Prostate gland (tissue), 2 donors: ENCODE data around the gene ZNF276. TPM values are rescaled to one million over a fixed set of nuclear protein-coding genes. Genes with fewer than 3 reads are reported as not detected.
"Not testable (repeated sequence)": the region's sequence is repeated elsewhere in the genome, so short reads cannot be mapped to it uniquely, and the experiment has no call there.

Source experiments
- DNase-seq: peaks from one replicate; pipeline ENCODE4 v3.0.0-alpha.2; 2019; ENCODE audit warnings: low spot score
- H3K27ac ChIP-seq, 2 donors: fragments of 200-600 bp; sonication (generic); 2 replicates each; pipeline ENCODE4 v1.5.1; 2017 to 2019
- H3K27me3 ChIP-seq: fragments of 200-600 bp; sonication (generic); replicated peaks from 2 replicates; pipeline ENCODE4 v1.5.1; 2019; ENCODE audit not compliant: insufficient read depth
- H3K36me3 ChIP-seq, 2 donors: fragments of 200-600 bp; sonication (generic); 1 replicate in 1 of 2; 2 replicates in 1 of 2; pipeline versions ENCODE4 v1.5.1 to v1.8.1; 2017 to 2019
- H3K4me1 ChIP-seq: fragments of 200-600 bp; sonication (generic); replicated peaks from 2 replicates; pipeline ENCODE4 v1.5.1; 2019
- H3K4me3 ChIP-seq, 2 donors: fragments of 200-600 bp; sonication (generic); 2 replicates each; pipeline ENCODE4 v1.5.1; 2017 to 2019
- H3K9me3 ChIP-seq: fragments of 200-600 bp; sonication (generic); 2 replicates; pipeline ENCODE4 v1.5.1; 2017
- CTCF ChIP-seq, 4 experiments: fragments of 200-600 bp in 2 of 4; fragments of 450-650 bp in 2 of 4; sonication (generic) in 2 of 4; IDR thresholded peaks; 1 replicate in 3 of 4; 2 replicates in 1 of 4; pipeline ENCODE4 v1.5.1; 2016 to 2019; ENCODE audit warnings: antibody characterized with exemption in 4 of 4, mild to moderate bottlenecking in 2 of 4, moderate library complexity in 2 of 4
- POLR2A ChIP-seq: fragments of 450-650 bp; IDR thresholded peaks from one replicate; pipeline ENCODE4 v1.6.1; 2016; ENCODE audit warnings: antibody characterized with exemption, mild to moderate bottlenecking
- POLR2AphosphoS5 ChIP-seq: sonication (generic); formaldehyde crosslinking; IDR thresholded peaks from one replicate; pipeline ENCODE4 v1.6.1; 2017; ENCODE audit warnings: antibody characterized with exemption
- WGBS: methylation state at CpG from one replicate; pipeline ENCODE4 v1.1.5; 2018; 5-methylcytosine and 5-hydroxymethylcytosine counted together
- intact Hi-C: fragments of 100-400 bp; cut with DNase I; formaldehyde crosslinking; loops from one replicate; pipeline ENCODE4 v1.14.2; 2022
- total RNA-seq, 2 donors: library from RNA; depleted of rRNA; stranded (reverse); fragments of >200 nt; gene quantifications; one replicate each; pipeline ENCODE4 v1.1.0, GENCODE V29; 2016

ZNF276 gene
- total RNA-seq, 2 donors from 2014 or later: 18.4 to 46.1 TPM

GRCh38 chr16:89696670-89697128 lies 24.6 kb upstream of the ZNF276 start:
- H3K9me3 ChIP-seq: no peaks in the 10 kb centered on the region
- no peak for DNase-seq
- no peak overlapping the region for H3K4me3 ChIP-seq
- intact Hi-C loops: no loop called here
- 81% methylated on average over 15 of the region's 18 CpGs for WGBS
- peaks cover 3% of the 10 kb centered on the region for H3K4me1 ChIP-seq
- H3K27ac ChIP-seq: no peak overlapping the region
- H3K36me3 ChIP-seq: peaks cover 0 to 5% of the 10 kb centered on the region in 2 donors
- no peaks in the 10 kb centered on the region for H3K27me3 ChIP-seq
- no peak for TF ChIP-seq POLR2AphosphoS5
- TF ChIP-seq CTCF (IDR thresholded peaks at IDR 0.05): no peak
- no peak for TF ChIP-seq POLR2A

GRCh38 chr16:89697161-89697615 lies 24.1 kb upstream of the ZNF276 start:
- no peak for TF ChIP-seq POLR2A
- DNase-seq: no peak
- 85% methylated on average over 19 of the region's 19 CpGs for WGBS

GRCh38 chr16:89697616-89698331 lies 23.6 kb upstream of the ZNF276 start:
- Histone ChIP-seq H3K4me1 (peaks cover 6% of the 10 kb centered on the region), H3K9me3 (no peaks in the 10 kb centered on the region), H3K27ac (no peak overlapping the region), H3K4me3 (no peak overlapping the region), H3K27me3 (no peaks in the 10 kb centered on the region), H3K36me3 (peaks cover 0 to 5% of the 10 kb centered on the region in 2 donors)
- TF ChIP-seq POLR2A (no peak), CTCF (IDR thresholded peaks at IDR 0.05) (no peak)
- DNase-seq: no peak
- intact Hi-C loops: no loop called here
- WGBS: 91% methylated on average over 16 of the region's 32 CpGs

More at GRCh38 chr16:89697161-89697615, 24.1 kb upstream of the ZNF276 start:
- no peaks in the 10 kb centered on the region for H3K9me3 ChIP-seq
- peaks cover 0 to 5% of the 10 kb centered on the region in 2 donors for H3K36me3 ChIP-seq
- no peak overlapping the region for H3K27ac ChIP-seq
- peaks cover 3% of the 10 kb centered on the region for H3K4me1 ChIP-seq
- intact Hi-C loops: no loop called here
- H3K27me3 ChIP-seq: no peaks in the 10 kb centered on the region
- H3K4me3 ChIP-seq: no peak overlapping the region

- H3K27ac ChIP-seq, DNase-seq, H3K4me3 ChIP-seq, H3K36me3 ChIP-seq, H3K9me3 ChIP-seq, H3K4me1 ChIP-seq, intact Hi-C loops, H3K27me3 ChIP-seq: not testable (repeated sequence)
- WGBS: 94% methylated on average over 14 of the region's 14 CpGs
Measured at GRCh38 chr16:89698717-89699116, 22.6 kb upstream of the ZNF276 start.

- not testable (repeated sequence) for H3K4me1 ChIP-seq, DNase-seq, H3K27me3 ChIP-seq, H3K36me3 ChIP-seq, H3K9me3 ChIP-seq
- H3K4me3 ChIP-seq: peak overlapping the region in 1 of 2 donors; percentile 60
- intact Hi-C loops: loop anchor here (2.0 to 5.0 kb wide), 3 partner anchors 23 to 887 kb away; partner anchors contain the start of genes APRT and TCF25
- 55% methylated on average over 18 of the region's 18 CpGs for WGBS
- peak overlapping the region; percentile 35 to 92 for H3K27ac ChIP-seq
Measured at GRCh38 chr16:89699629-89700099, 21.7 kb upstream of the ZNF276 start.

GRCh38 chr16:89700100-89700648 lies 21.2 kb upstream of the ZNF276 start:
- intact Hi-C loops: loop anchor here (2.0 to 5.0 kb wide), 3 partner anchors 23 to 888 kb away; partner anchors contain the start of genes APRT and TCF25
- Histone ChIP-seq H3K9me3 (no peaks in the 10 kb centered on the region), H3K4me1 (peaks cover 6% of the 10 kb centered on the region), H3K4me3 (peak overlapping the region; percentile 60 to 66), H3K36me3 (no peaks in the 10 kb centered on the region), H3K27ac (peak overlapping the region; percentile 92 to 97), H3K27me3 (no peaks in the 10 kb centered on the region)
- peak; percentile 100 for DNase-seq
- 0% methylated on average over 20 of the region's 30 CpGs for WGBS
- peak; percentile 71 to 99 (median 90) for TF ChIP-seq CTCF (IDR thresholded peaks at IDR 0.05)
- TF ChIP-seq POLR2A: peak; percentile 81
- peak; percentile 98 for TF ChIP-seq POLR2AphosphoS5
